CD8-positive, alpha-beta memory T cell (primary cell): Measurements from ENCODE around the gene NFKBIZ. TPM values are rescaled to one million over a fixed set of nuclear protein-coding genes. Genes with fewer than 3 reads are reported as not detected.
"Not testable (repeated sequence)": the region's sequence is repeated elsewhere in the genome, so short reads cannot be mapped to it uniquely, and the experiment has no call there.

ENCODE experiments used
- CTCF ChIA-PET: fragments of 350-600 bp; sonication (Branson Sonifier 250); formaldehyde crosslinking; loops from one replicate; lab custom pipeline; 2021; ENCODE audit warnings: antibody characterized with exemption; lab: Charles Lee
- POLR2A ChIA-PET: fragments of 350-600 bp; sonication (Branson Sonifier 250); formaldehyde crosslinking; loops from one replicate; lab custom pipeline; 2021; ENCODE audit warnings: antibody characterized with exemption; lab: Charles Lee
- DNase-seq, 5 donors: peaks; one replicate each; pipeline versions ENCODE4 v3.0.0 to v3.0.0-alpha.2; 2020 to 2022; ENCODE audit warnings: mixed read lengths in 1 of 5
- H3K27ac ChIP-seq: one replicate; pipeline ENCODE4 v1.7.0; 2013; ENCODE audit warnings: low read depth, mild to moderate bottlenecking, low read length, moderate library complexity
- H3K27me3 ChIP-seq: 2 replicates; pipeline ENCODE4 v1.7.0; 2013; ENCODE audit warnings: low read length, mild to moderate bottlenecking; ENCODE audit not compliant: insufficient read depth, poor library complexity, severe bottlenecking
- H3K36me3 ChIP-seq: 2 replicates; pipeline ENCODE4 v1.7.0; 2013; ENCODE audit warnings: mild to moderate bottlenecking, low read length, moderate library complexity; ENCODE audit not compliant: insufficient read depth
- H3K4me1 ChIP-seq: 2 replicates; pipeline ENCODE4 v1.7.0; 2013; ENCODE audit warnings: mild to moderate bottlenecking, low read length, moderate library complexity; ENCODE audit not compliant: insufficient read depth
- H3K4me3 ChIP-seq: 2 replicates; pipeline ENCODE4 v1.7.0; 2013; ENCODE audit warnings: mild to moderate bottlenecking, low read length
- H3K9me3 ChIP-seq: 2 replicates; pipeline ENCODE4 v1.7.0; 2013; ENCODE audit warnings: mild to moderate bottlenecking, low read length
- H3K27ac Mint-ChIP-seq, 8 donors: one replicate each; pipeline ENCODE4 v1.8.0; 2020 to 2021; ENCODE audit warnings: mixed read lengths in 8 of 8, mild to moderate bottlenecking in 6 of 8, inconsistent platforms in 3 of 8, moderate library complexity in 3 of 8
- H3K27me3 Mint-ChIP-seq, 2 donors: one replicate each; pipeline ENCODE4 v1.8.0; 2020 to 2021; ENCODE audit warnings: mixed read lengths in 2 of 2, mild to moderate bottlenecking in 1 of 2, moderate library complexity in 1 of 2
- H3K36me3 Mint-ChIP-seq, 3 donors: one replicate each; pipeline ENCODE4 v1.8.0; 2020 to 2021; ENCODE audit warnings: mixed read lengths in 3 of 3, inconsistent platforms in 1 of 3, mild to moderate bottlenecking in 1 of 3
- H3K4me1 Mint-ChIP-seq, 3 donors: one replicate each; pipeline ENCODE4 v1.8.0; 2020 to 2021; ENCODE audit warnings: mixed read lengths in 3 of 3, inconsistent platforms in 1 of 3, mild to moderate bottlenecking in 1 of 3
- H3K4me3 Mint-ChIP-seq, 7 donors: one replicate each; pipeline ENCODE4 v1.8.0; 2020 to 2021; ENCODE audit warnings: mixed read lengths in 7 of 7, mild to moderate bottlenecking in 6 of 7, moderate library complexity in 4 of 7, inconsistent platforms in 2 of 7
- H3K9me3 Mint-ChIP-seq, 5 donors: one replicate each; pipeline ENCODE4 v1.8.0; 2020 to 2022; ENCODE audit warnings: mixed read lengths in 5 of 5, mild to moderate bottlenecking in 3 of 5, moderate library complexity in 2 of 5, inconsistent platforms in 1 of 5
- polyA plus RNA-seq: library from polyadenylated mRNA; unstranded; fragments of 300-500 nt; fragmentation: Illumina TruSeq; gene quantifications from one replicate; pipeline ENCODE4 v1.2.3, GENCODE V29; 2021
- total RNA-seq, 2 experiments: library from RNA; stranded (reverse); gene quantifications; one replicate each; pipeline ENCODE4 v1.2.3, GENCODE V29; 2021

Gene NFKBIZ
- total and polyA plus RNA-seq, 3 experiments from 2014 or later = 8.0 to 32.9 (median 32.3) TPM

DNA sequence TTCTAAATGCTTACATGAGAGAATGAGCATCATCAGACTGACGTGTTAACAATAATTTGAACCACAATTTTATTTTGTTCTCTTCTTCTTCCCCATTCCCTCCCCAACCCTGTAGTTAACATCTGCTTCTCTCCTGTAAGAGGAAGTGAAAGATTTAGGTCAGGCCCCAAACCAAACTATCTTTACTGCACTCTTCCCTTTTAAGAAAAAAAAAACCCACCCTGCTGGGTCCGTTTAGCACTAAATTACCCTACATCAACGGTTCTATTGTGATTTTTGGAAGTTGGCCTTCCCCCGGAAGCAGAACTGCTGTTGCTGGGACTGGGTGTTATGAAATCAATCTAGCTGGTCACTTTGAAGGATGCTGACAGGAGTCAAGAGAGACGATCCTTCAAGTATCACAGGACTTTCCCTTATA lies 49.4 kb downstream of the NFKBIZ start:
- no peaks in the 10 kb centered on the region for H3K9me3 ChIP-seq
- Mint-ChIP-seq H3K27ac (no peak overlapping the region), H3K36me3 (peaks cover 0 to 5% (median 0%) of the 10 kb centered on the region in 3 donors), H3K27me3 (no peaks in the 10 kb centered on the region), H3K4me1 (no peaks in the 10 kb centered on the region), H3K4me3 (no peak overlapping the region), H3K9me3 (no peaks in the 10 kb centered on the region)
- POLR2A ChIA-PET = no interaction called here
- no peaks in the 10 kb centered on the region for H3K4me1 ChIP-seq
- H3K27ac ChIP-seq = no peak overlapping the region
- H3K4me3 ChIP-seq = no peak overlapping the region
- DNase-seq = no peak
- H3K27me3 ChIP-seq = no peaks in the 10 kb centered on the region
- CTCF ChIA-PET = no interaction called here
- H3K36me3 ChIP-seq = no peaks in the 10 kb centered on the region

DNA sequence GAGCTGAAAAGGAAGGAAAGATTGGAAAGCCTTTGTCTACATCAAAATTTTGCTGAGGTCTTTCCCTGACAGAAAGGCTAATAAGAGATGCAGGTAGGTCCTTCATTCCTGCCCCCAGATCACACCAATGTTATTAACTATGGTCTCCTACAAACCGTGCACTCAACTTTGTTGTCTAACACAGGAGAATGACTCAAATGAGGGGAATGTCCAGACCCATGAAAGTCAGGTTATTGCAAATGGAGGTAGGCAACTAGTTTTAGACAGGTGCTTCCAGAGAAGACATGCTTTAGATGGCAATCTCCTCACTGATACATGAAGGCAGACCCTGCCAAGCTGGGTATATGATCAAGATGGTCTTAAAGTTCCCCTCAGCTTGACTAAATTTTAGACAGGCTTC lies 51.0 kb downstream of the NFKBIZ start:
- Histone ChIP-seq H3K27ac (no peak overlapping the region), H3K9me3 (no peaks in the 10 kb centered on the region), H3K27me3 (no peaks in the 10 kb centered on the region), H3K4me3 (no peak overlapping the region), H3K4me1 (no peaks in the 10 kb centered on the region), H3K36me3 (no peaks in the 10 kb centered on the region)
- Mint-ChIP-seq H3K27ac (no peak overlapping the region), H3K36me3 (peaks cover 0 to 5% (median 0%) of the 10 kb centered on the region in 3 donors), H3K4me3 (no peak overlapping the region), H3K27me3 (no peaks in the 10 kb centered on the region), H3K4me1 (no peaks in the 10 kb centered on the region), H3K9me3 (peaks cover 0 to 1% (median 0%) of the 10 kb centered on the region in 5 donors)
- ChIA-PET POLR2A (interaction anchor here (0.6 kb wide), 1 partner anchor 36 kb away, joined by 6 read pairs; no protein-coding TSS in a partner anchor), CTCF (no interaction called here)
- DNase-seq = no peak

- no peak overlapping the region for H3K27ac ChIP-seq
- Mint-ChIP-seq H3K36me3 (peaks cover 0 to 5% (median 0%) of the 10 kb centered on the region in 3 donors), H3K9me3 (peaks cover 0 to 4% (median 0%) of the 10 kb centered on the region in 5 donors), H3K4me3 (no peak overlapping the region), H3K4me1 (no peaks in the 10 kb centered on the region), H3K27ac (no peak overlapping the region), H3K27me3 (no peaks in the 10 kb centered on the region)
- no peaks in the 10 kb centered on the region for H3K4me1 ChIP-seq
- DNase-seq = no peak
- ChIA-PET CTCF (no interaction called here), POLR2A (interaction anchor here (0.6 kb wide), 1 partner anchor 36 kb away, joined by 6 read pairs; no protein-coding TSS in a partner anchor)
- no peaks in the 10 kb centered on the region for H3K27me3 ChIP-seq
- H3K36me3 ChIP-seq = no peaks in the 10 kb centered on the region
- no peaks in the 10 kb centered on the region for H3K9me3 ChIP-seq
- no peak overlapping the region for H3K4me3 ChIP-seq
Observed at GRCh38 chr3:101900736-101901135, 51.4 kb downstream of the NFKBIZ start.

DNA sequence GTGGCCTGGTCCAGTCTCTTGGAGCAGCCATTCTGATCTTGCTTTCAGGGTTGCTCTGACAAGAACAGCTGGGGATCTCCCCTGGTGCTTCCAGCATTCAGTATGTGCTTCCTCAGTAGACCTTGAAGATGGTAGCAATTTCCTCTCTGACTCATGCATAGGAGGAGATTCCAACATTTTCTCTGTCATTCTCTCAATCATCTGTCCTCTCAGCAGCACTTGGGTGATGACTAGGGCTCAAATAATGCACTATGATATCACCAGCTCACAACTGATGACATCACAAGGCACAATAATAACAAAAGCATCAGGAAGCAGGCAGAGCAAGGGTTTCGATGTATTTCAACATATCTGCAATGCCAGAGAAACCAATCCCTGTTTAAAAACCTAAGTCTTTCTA lies 52.7 kb downstream of the NFKBIZ start:
- Mint-ChIP-seq H3K27me3 (no peaks in the 10 kb centered on the region), H3K4me3 (no peak overlapping the region), H3K36me3 (peaks cover 0 to 12% (median 0%) of the 10 kb centered on the region in 3 donors), H3K4me1 (no peaks in the 10 kb centered on the region), H3K27ac (no peak overlapping the region), H3K9me3 (peaks cover 0 to 10% (median 5%) of the 10 kb centered on the region in 5 donors)
- no peaks in the 10 kb centered on the region for H3K9me3 ChIP-seq
- no peak overlapping the region for H3K27ac ChIP-seq
- no peak overlapping the region for H3K4me3 ChIP-seq
- no peak for DNase-seq
- ChIA-PET CTCF (no interaction called here), POLR2A (no interaction called here)
- H3K36me3 ChIP-seq = no peaks in the 10 kb centered on the region
- no peaks in the 10 kb centered on the region for H3K4me1 ChIP-seq
- no peaks in the 10 kb centered on the region for H3K27me3 ChIP-seq

- H3K36me3 ChIP-seq = no peaks in the 10 kb centered on the region
- Mint-ChIP-seq H3K27me3 (no peaks in the 10 kb centered on the region), H3K27ac (no peak overlapping the region), H3K9me3 (peaks cover 0 to 10% (median 5%) of the 10 kb centered on the region in 5 donors), H3K4me1 (no peaks in the 10 kb centered on the region), H3K36me3 (peaks cover 0 to 18% (median 0%) of the 10 kb centered on the region in 3 donors), H3K4me3 (no peak overlapping the region)
- DNase-seq = no peak
- no peaks in the 10 kb centered on the region for H3K4me1 ChIP-seq
- ChIA-PET POLR2A (no interaction called here), CTCF (no interaction called here)
- no peak overlapping the region for H3K27ac ChIP-seq
- H3K4me3 ChIP-seq = no peak overlapping the region
- no peaks in the 10 kb centered on the region for H3K9me3 ChIP-seq
- no peaks in the 10 kb centered on the region for H3K27me3 ChIP-seq
Observed at GRCh38 chr3:101903451-101903871, 54.1 kb downstream of the NFKBIZ start.

DNA sequence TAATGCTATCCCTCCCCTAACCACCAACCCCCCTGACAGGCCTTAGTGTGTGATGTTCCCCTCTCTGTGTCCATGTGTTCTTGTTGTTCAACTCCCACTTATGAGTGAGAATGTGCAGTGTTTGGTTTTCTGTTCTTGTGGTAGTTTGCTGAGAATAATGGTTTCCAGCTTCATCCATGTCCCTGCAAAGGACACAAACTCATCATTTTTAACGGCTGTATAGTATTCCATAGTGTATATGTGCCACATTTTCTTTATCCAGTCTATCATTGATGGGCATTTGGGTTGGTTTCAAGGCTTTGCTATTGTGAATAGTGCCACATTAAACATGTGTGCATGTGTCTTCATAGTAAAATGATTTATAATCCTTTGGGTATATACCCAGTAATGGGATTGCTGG lies 56.3 kb downstream of the NFKBIZ start:
- H3K9me3 ChIP-seq, H3K27ac ChIP-seq, H3K27me3 Mint-ChIP-seq, POLR2A ChIA-PET, H3K36me3 ChIP-seq, H3K27me3 ChIP-seq, H3K9me3 Mint-ChIP-seq, H3K4me1 ChIP-seq, H3K27ac Mint-ChIP-seq, CTCF ChIA-PET, H3K4me1 Mint-ChIP-seq, DNase-seq, H3K4me3 ChIP-seq: not testable (repeated sequence)
- H3K36me3 Mint-ChIP-seq = peaks cover 0 to 18% (median 0%) of the 10 kb centered on the region in 3 donors
- peak overlapping the region in 1 of 7 donors; percentile 24 for H3K4me3 Mint-ChIP-seq

Other genes with a start within 250 kb of the NFKBIZ start
- gene ZBTB11, start 172.4 kb upstream of the NFKBIZ start, total RNA-seq = 10 to 100 TPM; 28.9 to 29.7 TPM
- gene ZBTB11, start 172.4 kb upstream of the NFKBIZ start, polyA plus RNA-seq = 14.5 TPM
- 1,000 to 10,000 TPM; 1,569 to 1,633 TPM for gene RPL24, start 162.8 kb upstream of the NFKBIZ start, total RNA-seq
- 973 TPM for gene RPL24, start 162.8 kb upstream of the NFKBIZ start, polyA plus RNA-seq
- 10 to 100 TPM; 16.6 to 17.3 TPM for gene CEP97, start 124.9 kb upstream of the NFKBIZ start, total RNA-seq
- gene CEP97, start 124.9 kb upstream of the NFKBIZ start, polyA plus RNA-seq = 4.5 TPM
- 10 to 100 TPM; 16.2 to 17.2 TPM for gene NXPE3, start 70.3 kb upstream of the NFKBIZ start, total RNA-seq
- 37.4 TPM for gene NXPE3, start 70.3 kb upstream of the NFKBIZ start, polyA plus RNA-seq